WI38 (cell line): ENCODE results near the gene TM6SF1.
"Not testable (repeated sequence)": the region's sequence is repeated elsewhere in the genome, so short reads cannot be mapped to it uniquely, and the experiment has no call there.

Experiments
- H3K4me3 ChIP-seq: 2 replicates; pipeline ENCODE4 v1.5.1; 2011; ENCODE audit warnings: low read depth, mild to moderate bottlenecking, control low read depth, low read length
- TF ChIP-seq, protein P1 (sequence below): IDR thresholded peaks from 2 replicates; pipeline ENCODE4 v1.5.1; 2012; ENCODE audit warnings: low read depth, mild to moderate bottlenecking, control low read depth, low read length

TM6SF1 gene

DNA sequence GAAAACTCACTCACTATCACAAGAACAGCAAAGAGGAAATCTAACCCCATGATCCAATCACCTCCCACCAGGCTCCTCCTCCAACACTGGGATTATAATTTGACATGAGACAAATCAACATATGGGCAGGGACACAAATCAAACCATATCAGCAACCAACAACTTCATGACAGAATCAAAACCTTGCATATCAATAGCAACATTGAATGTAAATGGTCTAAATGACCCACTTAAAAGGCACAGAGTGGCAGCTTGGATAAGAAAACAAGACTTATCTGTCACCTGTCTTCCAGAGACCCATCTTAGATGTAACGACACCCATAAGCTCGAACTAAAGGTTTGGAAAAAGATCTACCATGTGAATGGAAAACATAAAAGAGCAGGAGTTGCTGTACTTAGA is 59.4 kb downstream of the TM6SF1 start:
- H3K4me3 ChIP-seq = no peak overlapping the region
- TF ChIP-seq, protein P1, sequence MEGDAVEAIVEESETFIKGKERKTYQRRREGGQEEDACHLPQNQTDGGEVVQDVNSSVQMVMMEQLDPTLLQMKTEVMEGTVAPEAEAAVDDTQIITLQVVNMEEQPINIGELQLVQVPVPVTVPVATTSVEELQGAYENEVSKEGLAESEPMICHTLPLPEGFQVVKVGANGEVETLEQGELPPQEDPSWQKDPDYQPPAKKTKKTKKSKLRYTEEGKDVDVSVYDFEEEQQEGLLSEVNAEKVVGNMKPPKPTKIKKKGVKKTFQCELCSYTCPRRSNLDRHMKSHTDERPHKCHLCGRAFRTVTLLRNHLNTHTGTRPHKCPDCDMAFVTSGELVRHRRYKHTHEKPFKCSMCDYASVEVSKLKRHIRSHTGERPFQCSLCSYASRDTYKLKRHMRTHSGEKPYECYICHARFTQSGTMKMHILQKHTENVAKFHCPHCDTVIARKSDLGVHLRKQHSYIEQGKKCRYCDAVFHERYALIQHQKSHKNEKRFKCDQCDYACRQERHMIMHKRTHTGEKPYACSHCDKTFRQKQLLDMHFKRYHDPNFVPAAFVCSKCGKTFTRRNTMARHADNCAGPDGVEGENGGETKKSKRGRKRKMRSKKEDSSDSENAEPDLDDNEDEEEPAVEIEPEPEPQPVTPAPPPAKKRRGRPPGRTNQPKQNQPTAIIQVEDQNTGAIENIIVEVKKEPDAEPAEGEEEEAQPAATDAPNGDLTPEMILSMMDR = no peak

DNA sequence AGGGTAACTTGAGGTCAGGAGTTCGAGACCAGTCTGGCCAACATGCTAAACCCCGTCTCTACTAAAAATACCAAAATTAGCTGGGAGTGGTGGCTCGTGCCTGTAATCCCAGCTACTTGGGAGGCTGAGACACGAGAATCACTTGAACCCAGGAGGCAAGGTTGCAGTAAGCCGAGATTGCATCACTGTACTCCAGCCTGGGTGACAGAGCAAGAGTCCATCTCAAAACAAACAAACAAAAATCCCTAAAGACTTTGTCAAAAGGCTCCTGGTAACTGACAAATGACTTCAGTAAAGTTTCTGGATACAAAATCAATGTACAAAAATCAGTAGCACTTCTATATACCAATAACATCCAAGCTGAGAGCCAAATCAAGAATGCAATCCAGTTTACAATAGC is 62.1 kb downstream of the TM6SF1 start:
- not testable (repeated sequence) for H3K4me3 ChIP-seq

DNA sequence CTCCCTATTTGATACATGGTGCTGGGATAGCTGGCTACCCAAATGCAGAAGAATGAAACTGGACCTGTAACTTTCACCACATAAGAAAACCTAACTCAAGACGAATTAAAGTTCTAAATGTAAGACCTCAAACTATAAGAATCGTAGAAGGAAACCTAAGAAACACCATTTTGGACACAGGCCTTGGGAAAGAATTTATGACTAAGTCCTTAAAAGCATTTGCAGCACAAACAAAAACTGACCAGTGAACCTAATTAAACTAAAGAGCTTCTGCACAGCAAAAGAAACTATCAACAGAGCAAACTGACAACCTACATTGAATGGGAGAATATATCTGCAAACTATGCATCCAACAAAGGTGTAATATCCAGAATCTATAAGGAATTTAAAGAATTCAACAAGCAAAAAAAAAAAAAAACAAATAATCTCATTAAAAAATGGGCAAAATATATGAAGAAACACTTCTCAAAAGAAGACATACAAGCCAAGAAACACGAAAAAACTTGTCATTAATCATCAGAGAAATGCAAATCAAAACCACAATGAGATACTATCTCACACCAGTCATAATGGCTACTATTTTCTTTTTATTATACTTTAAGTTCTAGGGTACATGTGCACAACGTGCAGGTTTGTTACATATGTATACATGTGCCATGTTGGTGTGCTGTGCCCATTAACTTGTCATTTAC is 63.2 kb downstream of the TM6SF1 start:
- TF ChIP-seq, protein P1 = no peak
- no peak overlapping the region for H3K4me3 ChIP-seq

DNA sequence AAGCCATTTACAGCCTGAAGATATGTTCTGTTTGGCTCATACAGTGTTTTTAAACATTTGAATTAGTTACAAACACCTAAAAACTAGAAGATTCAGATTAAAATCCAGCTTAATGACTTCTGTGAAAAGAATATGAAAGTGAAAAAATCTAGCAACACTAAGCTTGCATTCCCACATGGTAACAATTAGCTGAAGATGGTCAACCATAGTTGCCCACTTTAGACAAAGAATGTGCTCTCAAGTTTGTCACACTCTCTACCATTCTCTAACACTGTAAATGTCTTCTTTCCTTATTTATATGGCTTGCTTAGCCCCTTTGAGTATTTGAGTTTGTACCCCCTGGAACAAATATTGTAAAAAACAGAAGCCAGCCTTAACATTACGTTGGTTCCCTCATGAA is 67.4 kb downstream of the TM6SF1 start:
- no peak overlapping the region for H3K4me3 ChIP-seq
- TF ChIP-seq, protein P1 = no peak

DNA sequence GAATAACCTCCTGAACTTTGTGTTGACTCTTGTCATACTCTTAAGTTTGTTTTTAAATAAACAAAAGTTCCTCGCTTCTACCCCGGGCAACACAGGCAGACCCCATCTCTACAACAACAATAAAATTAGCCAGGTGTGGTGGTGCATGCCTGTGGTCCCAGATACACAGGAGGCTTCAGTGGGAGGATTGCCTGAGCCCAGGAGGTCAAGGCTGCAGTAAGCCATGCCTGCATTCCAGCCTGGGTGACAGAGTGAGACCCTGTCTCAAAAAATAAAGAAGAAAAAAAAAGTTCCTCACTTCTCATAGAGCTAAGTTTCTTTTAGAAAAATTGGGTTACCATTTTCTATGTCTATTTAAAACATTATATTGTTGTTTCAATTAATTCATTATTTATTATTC is 70.9 kb downstream of the TM6SF1 start:
- no peak overlapping the region for H3K4me3 ChIP-seq
- TF ChIP-seq, protein P1 = no peak

DNA sequence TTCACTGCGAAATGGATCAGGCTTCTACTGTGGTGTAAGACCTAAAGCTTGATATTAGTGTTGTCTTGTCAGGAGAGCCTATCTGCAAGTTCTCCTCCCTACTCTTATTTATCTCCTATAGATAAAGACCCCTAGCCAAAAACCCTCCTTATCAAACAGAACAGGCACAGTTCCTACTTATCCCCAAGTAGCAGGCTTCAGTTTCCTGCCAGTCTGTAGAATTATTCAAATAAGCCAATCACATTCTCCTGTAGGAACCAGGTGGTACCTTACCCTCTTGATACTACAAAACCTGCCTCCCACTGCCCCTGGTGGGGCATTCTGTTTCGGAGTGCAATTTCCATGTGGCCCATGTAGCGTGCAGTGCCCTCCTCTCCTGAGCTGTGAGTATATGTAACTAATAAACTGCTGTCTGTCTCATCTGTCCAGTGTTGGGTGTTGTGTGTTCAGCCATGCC is 71.5 kb downstream of the TM6SF1 start:
- no peak overlapping the region for H3K4me3 ChIP-seq
- TF ChIP-seq, protein P1 = no peak

DNA sequence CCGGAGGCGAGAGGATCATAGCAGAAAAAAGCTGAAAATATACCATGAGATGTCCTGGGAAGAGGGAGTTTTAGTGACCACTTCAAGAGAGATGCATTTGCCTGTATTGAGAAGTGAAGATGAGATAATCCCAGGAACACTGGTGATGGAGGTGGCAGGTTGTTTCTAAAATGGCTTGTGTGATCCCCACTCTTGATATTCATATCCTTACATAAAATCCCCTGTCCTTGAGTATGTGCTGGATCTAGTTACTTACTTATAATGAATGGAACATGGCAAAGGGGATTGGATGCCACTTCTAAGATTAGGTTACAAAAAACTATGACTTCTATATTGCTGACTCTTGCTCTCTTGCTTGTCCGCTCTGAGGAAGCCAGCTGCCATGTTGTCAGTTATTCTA is 78.1 kb downstream of the TM6SF1 start:
- TF ChIP-seq, protein P1 = no peak
- H3K4me3 ChIP-seq = no peak overlapping the region
